ENCODE data around the gene KCNIP4. TPM values are rescaled to one million over a fixed set of nuclear protein-coding genes. Genes with fewer than 3 reads are reported as not detected.

Gene KCNIP4
- total and polyA plus RNA-seq, 9 of the 15 experiments (the other 6 are each of a cell fraction or from before 2014, with no cell fraction given), result 0.25 to 0.41 TPM; not detected in 7

DNA sequence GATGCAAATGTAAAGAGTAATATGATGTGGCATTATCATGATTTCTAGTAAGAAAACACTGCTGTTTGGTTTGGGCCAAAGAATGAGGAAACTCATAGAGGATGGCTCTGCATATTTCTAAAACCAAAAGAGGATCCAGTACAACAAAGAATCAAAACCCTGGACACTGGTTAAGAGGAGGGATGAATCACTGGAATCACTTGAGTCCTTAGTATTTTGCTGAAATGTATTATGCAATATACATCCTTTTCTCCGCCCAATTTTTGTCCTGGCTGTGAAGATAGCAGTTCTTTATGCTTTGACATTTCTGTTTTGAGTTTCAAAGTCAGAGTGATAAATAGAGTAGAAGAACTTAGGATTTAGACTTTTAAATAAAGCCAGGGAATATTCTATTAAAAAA lies 902.4 kb downstream of the KCNIP4 start:
- Histone ChIP-seq H3K4me1 (replicated peaks in 1 of 2; ENCODE audit: control insufficient read depth in 2 of 2, insufficient read depth in 2 of 2, low read length in 2 of 2) (no peaks in the 10 kb centered on the region), H4K20me1 (replicated peaks; ENCODE audit: control insufficient read depth, insufficient read depth, low read length) (no peaks in the 10 kb centered on the region), H3K27ac (ENCODE audit: extremely low read depth, low read depth, low read length) (no peak overlapping the region), H3K27me3 (ENCODE audit: control insufficient read depth in 2 of 2, insufficient read depth in 2 of 2, low read length in 2 of 2) (no peaks in the 10 kb centered on the region), H3K4me2 (ENCODE audit: insufficient read depth, low read length) (no peak overlapping the region), H3K9me1 (ENCODE audit: control insufficient read depth, insufficient read depth, low read length) (no peaks in the 10 kb centered on the region), H3K36me3 (ENCODE audit: control insufficient read depth, insufficient read depth, low read length) (no peaks in the 10 kb centered on the region), H2AFZ (ENCODE audit: low read depth, low read length) (no peak overlapping the region), H3K9ac (ENCODE audit: insufficient read depth in 1 of 2, low read depth in 2 of 2, low read length in 2 of 2) (no peak overlapping the region), H3K9me3 (replicated peaks; ENCODE audit: control insufficient read depth, insufficient read depth, low read depth, low read length) (no peaks in the 10 kb centered on the region), H3K79me2 (ENCODE audit: control insufficient read depth, insufficient read depth, low read length) (no peaks in the 10 kb centered on the region), H3K4me3 (no peak overlapping the region)
- BruUV-seq (replicated peaks), result no TSS peak
- ChIA-PET CTCF (ENCODE audit: low intra/inter-chr PET ratio) (no interaction called here), POLR2A (no interaction called here)
- ATAC-seq (no peak), DNase-seq (ENCODE audit: extremely low read depth in 1 of 4, low spot score in 3 of 4) (no peak), FAIRE-seq (no peak)
- WGBS (ENCODE audit: insufficient coverage, low coverage, missing lambda C conversion rate), result 0% methylated on average over 1 of the region's 1 CpG
- in situ Hi-C loops (cut with MboI) (no loop called here), intact Hi-C loops (cut with micrococcal nuclease) (no loop called here)
- TF ChIP-seq MEF2A (IDR thresholded peaks at IDR 0.05; ENCODE audit: control insufficient read depth, low read depth, low read length) (no peak), SLC30A9 (CRISPR knock-in tag; IDR thresholded peaks at IDR 0.05) (no peak), POLR2AphosphoS2 (IDR thresholded peaks at IDR 0.05; ENCODE audit: low read length) (no peak), SAFB2 (IDR thresholded peaks at IDR 0.05; ENCODE audit: borderline replicate concordance, low read depth, low read length, severe bottlenecking) (no peak), XRCC3 (IDR thresholded peaks at IDR 0.05) (no peak), ZNF444 (CRISPR knock-in tag; IDR thresholded peaks at IDR 0.05) (no peak), ZFPM2 (CRISPR knock-in tag; IDR thresholded peaks at IDR 0.05) (no peak)
- TF ChIP-seq, protein P1, sequence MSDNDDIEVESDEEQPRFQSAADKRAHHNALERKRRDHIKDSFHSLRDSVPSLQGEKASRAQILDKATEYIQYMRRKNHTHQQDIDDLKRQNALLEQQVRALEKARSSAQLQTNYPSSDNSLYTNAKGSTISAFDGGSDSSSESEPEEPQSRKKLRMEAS (CRISPR knock-in tag; IDR thresholded peaks at IDR 0.05), result no peak
- TF ChIP-seq, protein P2, sequence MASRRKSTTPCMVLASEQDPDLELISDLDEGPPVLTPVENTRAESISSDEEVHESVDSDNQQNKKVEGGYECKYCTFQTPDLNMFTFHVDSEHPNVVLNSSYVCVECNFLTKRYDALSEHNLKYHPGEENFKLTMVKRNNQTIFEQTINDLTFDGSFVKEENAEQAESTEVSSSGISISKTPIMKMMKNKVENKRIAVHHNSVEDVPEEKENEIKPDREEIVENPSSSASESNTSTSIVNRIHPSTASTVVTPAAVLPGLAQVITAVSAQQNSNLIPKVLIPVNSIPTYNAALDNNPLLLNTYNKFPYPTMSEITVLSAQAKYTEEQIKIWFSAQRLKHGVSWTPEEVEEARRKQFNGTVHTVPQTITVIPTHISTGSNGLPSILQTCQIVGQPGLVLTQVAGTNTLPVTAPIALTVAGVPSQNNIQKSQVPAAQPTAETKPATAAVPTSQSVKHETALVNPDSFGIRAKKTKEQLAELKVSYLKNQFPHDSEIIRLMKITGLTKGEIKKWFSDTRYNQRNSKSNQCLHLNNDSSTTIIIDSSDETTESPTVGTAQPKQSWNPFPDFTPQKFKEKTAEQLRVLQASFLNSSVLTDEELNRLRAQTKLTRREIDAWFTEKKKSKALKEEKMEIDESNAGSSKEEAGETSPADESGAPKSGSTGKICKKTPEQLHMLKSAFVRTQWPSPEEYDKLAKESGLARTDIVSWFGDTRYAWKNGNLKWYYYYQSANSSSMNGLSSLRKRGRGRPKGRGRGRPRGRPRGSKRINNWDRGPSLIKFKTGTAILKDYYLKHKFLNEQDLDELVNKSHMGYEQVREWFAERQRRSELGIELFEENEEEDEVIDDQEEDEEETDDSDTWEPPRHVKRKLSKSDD (conservative IDR thresholded peaks at IDR 0.05; ENCODE audit: low read length), result no peak
- TF ChIP-seq, protein P3, sequence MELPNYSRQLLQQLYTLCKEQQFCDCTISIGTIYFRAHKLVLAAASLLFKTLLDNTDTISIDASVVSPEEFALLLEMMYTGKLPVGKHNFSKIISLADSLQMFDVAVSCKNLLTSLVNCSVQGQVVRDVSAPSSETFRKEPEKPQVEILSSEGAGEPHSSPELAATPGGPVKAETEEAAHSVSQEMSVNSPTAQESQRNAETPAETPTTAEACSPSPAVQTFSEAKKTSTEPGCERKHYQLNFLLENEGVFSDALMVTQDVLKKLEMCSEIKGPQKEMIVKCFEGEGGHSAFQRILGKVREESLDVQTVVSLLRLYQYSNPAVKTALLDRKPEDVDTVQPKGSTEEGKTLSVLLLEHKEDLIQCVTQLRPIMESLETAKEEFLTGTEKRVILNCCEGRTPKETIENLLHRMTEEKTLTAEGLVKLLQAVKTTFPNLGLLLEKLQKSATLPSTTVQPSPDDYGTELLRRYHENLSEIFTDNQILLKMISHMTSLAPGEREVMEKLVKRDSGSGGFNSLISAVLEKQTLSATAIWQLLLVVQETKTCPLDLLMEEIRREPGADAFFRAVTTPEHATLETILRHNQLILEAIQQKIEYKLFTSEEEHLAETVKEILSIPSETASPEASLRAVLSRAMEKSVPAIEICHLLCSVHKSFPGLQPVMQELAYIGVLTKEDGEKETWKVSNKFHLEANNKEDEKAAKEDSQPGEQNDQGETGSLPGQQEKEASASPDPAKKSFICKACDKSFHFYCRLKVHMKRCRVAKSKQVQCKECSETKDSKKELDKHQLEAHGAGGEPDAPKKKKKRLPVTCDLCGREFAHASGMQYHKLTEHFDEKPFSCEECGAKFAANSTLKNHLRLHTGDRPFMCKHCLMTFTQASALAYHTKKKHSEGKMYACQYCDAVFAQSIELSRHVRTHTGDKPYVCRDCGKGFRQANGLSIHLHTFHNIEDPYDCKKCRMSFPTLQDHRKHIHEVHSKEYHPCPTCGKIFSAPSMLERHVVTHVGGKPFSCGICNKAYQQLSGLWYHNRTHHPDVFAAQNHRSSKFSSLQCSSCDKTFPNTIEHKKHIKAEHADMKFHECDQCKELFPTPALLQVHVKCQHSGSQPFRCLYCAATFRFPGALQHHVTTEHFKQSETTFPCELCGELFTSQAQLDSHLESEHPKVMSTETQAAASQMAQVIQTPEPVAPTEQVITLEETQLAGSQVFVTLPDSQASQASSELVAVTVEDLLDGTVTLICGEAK (IDR thresholded peaks at IDR 0.05), result no peak
- TF ChIP-seq, protein P3 (CRISPR knock-in tag; IDR thresholded peaks at IDR 0.05), result no peak
